Stimulated activated CD4-positive, alpha-beta T cell treated with anti-CD3 and anti-CD28 coated beads, Interleukin-4, amount 100 ng/mL, for 24 hours (primary cell): ENCODE data around the gene HDAC9.

Experiments used
- DNase-seq: peaks from one replicate; pipeline ENCODE4 v3.0.0-alpha.2; 2020

HDAC9 gene

DNA sequence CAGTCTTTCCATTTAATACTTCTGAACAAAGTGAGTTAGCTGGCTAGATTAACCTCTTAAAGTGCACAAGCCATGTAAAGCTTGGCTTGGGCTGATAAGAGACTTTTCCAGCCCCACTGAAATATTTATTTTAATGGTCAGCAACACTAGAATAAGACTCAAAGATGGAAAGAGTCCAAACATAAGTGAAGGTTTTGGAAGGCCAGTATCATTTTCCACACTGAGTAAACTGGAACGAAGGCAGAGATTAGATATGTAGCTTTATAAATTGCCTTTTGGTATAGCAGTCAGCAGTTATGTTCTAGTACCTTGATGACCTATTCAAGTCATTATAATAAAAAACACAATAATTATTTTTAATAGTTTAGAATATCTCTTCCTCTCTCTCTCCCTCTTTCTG lies 102.2 kb downstream of the HDAC9 start:
- DNase-seq: no peak

DNA sequence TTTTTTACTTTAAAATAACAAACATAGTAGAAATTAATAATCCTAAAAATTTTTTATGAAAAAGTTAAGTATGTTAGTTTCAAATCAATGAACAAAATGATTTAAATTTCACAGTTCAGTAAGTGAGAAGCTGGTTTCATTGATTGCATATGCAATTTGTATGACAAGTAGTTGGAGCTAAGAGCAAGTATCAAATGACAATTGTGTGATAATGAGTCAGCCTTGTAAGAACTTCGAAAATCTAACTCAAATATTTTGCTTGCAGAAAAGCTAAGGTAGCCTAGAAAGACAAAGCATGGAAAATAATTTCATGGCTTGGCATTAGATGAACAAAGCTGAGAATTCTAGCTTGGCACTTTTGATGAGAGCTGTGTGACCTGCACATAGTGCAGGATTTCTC lies 111.5 kb downstream of the HDAC9 start:
- DNase-seq: no peak

- no peak for DNase-seq
Measured at GRCh38 chr7:18610331-18610948, 114.9 kb downstream of the HDAC9 start.

DNA sequence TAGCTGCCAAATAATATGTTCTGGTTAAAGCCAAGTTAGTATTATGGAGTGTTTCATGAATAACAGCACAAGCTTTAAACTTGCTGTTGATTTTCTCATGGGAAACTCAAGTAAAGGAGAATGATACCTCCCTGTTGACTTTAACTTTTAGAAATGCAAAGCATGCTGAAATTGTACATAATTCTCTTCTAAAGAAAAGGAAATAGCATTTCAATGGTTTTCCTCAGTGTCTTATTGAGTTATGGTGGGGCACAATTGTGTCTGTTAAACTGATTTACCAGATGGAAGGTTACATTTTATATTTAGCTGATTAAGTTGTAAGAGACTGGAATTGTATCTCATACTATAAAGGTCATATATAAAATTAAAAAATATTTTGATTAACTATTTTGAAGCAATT lies 119.3 kb downstream of the HDAC9 start:
- DNase-seq: no peak

DNA sequence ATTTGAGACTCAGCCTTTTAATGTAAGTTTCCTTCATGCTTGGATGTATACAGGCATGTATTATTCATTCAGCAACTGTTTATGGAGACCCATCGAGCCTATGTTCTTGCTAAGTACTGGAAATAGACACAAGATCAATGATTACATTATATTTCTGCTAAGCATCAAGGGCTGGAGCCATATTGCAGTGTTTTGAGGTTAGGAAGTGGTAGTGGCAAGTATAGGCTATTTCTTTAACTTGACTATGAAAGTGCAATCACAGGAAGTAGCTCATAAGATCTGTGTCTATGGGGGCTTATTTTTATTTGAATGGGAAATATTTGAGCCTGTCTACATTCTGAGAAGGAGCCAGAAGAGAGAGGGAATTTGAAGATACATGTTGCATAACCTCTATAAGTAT lies 123.8 kb downstream of the HDAC9 start:
- no peak for DNase-seq

DNA sequence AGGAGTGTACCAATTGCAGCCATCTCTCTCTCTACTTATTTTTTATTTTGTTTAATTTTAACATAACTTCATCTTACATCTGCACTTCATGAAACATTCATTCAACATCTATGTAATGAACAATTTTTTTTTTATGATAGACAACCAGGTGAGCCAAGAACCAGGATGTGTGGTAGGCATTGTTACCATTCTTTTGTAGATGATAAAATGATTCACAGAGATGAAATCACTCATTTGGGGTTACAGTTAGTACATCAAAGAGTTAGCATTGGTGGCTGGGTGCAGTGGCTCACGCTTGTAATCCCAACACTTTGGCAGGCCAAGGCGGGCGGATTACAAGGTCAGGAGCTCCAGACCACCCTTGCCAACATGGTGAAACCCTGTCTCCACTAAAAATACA lies 127.8 kb downstream of the HDAC9 start:
- no peak for DNase-seq

- no peak for DNase-seq
Measured at GRCh38 chr7:18624459-18624858, 128.9 kb downstream of the HDAC9 start.

DNA sequence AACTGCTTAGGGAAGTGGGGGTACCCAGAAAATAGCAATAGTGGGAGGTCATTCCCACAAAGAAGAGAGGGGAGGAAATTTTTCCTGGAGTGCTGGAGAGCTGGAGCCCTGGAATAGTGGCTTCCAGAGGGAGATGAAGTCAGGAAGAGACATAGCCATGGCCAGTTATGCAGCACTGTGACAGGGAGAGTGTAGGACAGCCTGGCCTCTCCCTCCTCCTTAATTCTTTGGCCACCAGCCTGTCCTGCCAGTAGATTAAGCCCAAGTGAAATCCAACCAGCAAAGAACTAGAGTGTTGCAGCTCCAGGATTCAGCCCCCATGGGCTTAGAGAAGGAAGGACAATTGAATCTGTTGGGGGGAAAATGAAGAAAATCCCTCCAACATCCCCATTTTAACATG lies 130.5 kb downstream of the HDAC9 start:
- DNase-seq: no peak

GRCh38 chr7:18626717-18627116 lies 131.2 kb downstream of the HDAC9 start:
- DNase-seq: no peak

- DNase-seq: no peak
Measured at GRCh38 chr7:18637516-18637915, 142.0 kb downstream of the HDAC9 start.

DNA sequence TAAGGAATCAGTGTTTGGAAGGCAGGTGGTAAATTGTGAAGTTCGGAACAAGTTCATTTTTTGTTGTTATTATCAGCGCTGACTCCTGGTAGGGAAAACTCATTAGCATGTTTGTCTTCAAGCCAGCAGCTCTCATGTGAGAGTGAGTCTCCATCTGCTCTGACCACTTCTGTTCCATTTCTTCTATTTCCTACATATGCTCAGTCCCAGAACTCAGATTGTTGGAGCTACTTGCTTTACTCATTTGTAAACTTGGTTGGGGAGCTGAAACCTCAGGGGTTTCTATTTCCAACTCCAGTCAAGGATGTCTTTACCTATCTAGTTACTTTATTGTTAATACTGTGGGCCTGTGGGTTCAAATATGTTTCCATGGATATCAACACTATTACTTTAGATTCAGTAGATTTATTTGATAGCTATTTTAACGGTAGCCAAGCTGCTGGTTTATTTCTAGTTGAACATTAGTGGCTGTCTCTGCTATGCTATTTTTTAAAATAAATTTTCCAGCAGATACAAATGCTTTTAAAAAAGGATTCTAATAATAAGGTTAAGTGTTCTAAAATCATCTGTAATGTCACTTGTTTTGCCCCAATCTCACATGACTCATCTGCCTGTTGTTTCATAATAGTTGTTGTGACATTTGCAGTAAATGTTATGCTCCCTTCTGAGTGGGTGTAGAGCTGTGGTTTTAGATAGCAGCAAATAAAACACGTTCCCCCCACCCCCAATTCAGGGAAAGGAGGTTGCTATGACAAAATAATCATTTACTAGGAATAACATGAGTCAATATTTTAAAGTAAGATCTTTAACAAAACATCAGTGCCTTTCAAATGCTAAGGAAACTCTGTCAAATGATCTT lies 143.3 kb downstream of the HDAC9 start:
- peak; percentile 17 for DNase-seq

GRCh38 chr7:18639711-18640110 lies 144.2 kb downstream of the HDAC9 start:
- no peak for DNase-seq

DNA sequence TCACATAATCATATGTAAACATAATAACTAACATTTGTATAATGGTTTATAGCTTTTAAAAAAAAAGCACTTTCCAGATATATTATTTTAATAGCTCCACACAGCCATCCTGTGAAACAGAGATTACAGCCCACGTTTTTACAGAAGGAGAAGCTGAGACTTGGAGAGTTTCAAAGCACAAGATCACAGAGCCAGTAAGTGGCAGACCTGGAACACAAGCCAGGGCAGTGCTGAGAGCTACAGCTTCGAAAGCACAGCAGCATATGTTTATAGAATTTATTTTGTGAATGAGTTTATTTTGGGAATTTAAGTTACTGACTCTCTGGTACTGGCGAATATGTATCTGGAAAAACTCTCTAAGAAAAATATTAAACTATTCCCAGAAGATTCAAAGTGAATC lies 149.4 kb downstream of the HDAC9 start:
- DNase-seq: no peak

DNA sequence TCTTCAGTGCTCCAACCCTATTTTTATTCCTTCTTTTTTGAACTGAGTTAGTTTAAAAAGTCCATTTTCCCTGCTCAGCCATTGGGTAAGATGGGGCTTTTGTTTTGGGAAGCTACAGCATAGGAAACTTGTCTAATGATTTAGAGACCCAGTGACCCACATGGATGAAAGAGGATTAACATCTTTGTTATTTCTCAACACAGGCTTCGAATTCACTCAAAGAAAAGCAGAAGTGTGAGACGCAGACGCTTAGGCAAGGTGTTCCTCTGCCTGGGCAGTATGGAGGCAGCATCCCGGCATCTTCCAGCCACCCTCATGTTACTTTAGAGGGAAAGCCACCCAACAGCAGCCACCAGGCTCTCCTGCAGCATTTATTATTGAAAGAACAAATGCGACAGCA lies 152.0 kb downstream of the HDAC9 start:
- DNase-seq: no peak

- no peak for DNase-seq
Measured at GRCh38 chr7:18648849-18649758, 153.6 kb downstream of the HDAC9 start.

DNA sequence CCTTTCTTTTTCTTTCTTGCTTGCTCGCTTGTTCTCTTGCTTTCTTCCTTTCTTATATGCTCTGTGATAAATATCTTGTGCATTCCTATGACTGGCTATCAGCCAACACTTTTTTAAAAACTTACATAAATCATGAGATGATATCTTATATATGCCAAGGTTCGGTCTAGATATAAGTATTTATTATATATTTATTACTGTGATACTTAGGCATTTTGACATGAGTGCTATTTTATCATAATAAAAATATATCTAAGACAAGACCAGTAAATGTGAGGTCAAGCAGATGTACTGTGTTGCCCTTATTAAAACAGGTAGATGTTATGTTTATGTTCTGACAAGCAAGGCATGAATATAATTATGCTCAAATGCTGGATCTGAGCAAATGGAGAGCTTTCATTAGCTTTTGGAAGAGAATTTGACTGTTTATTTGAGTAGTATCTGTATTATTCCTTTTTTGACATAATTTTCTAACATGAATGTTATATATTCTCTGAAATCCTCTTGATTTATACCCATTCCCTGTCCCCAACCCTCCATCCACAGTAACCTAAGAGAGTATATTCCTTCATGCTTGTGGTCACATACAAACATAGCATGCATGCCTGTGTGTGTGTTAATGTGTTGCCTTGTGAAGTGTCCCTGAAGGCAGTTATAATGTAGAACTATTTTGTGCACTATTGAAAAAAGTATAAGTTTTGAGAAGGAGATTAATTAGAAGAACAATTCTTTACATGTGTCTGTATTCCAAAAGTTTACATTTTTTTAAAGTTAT lies 158.0 kb downstream of the HDAC9 start:
- no peak for DNase-seq

- DNase-seq: no peak
Measured at GRCh38 chr7:18654709-18655108, 159.2 kb downstream of the HDAC9 start.

DNA sequence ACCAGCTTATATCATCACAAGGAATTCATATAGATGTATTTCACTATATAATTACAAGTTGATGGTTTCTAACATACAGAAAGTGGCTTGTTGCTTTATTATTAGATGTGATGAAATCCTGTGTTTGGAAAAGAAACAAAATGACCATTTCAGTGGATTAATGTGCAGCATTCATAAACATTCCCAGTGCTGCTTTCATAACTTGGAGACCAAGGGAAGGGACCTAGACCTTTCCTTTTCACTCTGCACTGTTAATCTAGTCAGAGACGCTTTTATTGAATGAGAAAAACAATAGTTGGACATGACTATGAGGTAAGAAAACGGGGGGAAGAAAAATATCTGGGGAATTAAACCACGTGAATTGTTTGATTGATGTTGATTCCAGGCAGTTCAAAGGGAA lies 160.0 kb downstream of the HDAC9 start:
- DNase-seq: no peak

DNA sequence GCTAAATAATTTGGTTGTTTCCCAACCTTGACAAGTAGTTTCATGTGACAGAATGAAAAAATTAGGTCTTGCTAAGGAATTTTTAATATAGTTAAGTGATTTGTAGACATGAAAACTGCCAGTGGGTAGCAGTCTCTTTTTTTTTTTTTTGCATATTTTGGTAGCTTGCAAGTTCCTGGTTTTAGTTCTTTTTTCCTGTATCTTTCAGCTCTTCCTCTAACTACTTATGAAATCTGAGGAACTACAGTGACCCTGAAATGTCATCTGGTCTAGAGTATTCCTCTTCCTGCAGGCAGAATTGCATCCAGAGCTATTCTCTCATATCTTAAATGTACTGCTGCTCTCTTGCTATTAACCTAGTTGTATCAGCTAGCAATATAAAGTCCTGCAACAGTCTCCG lies 160.4 kb downstream of the HDAC9 start:
- no peak for DNase-seq

DNA sequence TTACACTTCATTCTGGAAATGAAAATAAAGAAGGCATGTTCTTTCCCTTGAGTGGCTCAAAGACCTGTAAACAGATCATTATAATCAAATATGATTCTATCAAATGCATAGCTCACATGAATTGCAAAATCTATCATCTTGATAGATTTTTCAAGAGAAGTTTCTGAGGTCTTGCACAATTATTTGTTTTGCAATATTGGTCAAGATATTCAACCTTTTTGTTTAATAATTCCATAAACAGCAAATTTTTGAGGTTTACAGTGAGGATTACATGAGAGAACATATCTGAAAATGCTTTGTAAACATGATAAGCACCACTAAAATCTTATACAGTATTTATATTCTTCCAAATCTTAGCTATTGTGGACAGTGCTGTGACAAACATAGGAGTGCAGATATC lies 160.8 kb downstream of the HDAC9 start:
- DNase-seq: no peak

DNA sequence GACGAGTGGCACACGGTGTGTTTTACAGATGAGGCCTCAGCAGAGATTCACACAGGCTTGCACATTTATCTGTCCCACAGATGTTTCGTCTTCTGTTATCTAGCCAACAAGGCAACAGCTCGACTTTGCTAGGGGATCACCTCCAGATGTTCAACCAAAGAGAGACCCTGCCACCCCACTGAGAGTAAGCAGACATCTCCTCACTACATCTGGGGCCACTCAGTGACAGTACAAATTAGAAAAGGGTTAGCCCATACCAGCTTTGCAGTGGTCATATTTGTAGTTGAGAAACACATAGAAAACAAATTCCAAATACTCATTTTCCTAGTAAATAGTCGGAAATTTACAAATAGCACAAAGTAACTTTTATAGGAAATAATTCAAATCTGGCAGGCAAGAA lies 164.2 kb downstream of the HDAC9 start:
- no peak for DNase-seq

- no peak for DNase-seq
Measured at GRCh38 chr7:18663321-18663720, 167.8 kb downstream of the HDAC9 start.
